Measurements from ENCODE around the gene TRAP1.

DNA sequence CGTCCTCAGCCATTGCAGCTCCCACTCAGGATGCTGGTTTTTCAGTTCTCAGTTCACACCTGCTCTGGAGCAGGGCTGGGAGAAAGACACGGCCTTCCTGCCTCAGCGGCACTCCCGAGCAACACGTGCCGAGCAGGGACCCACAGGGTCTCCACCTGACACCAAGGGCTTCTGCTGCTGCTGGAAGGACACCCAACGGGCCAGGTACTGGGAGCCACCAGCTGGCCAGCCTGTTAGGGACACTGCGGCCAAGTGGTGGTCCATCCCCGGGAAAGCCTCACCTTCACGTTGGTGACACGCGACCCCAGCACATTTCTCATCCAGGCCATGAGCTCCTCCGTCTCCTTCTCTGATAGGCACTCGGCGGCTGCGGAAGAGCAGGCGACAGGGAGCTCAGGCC lies 54.7 kb downstream of the TRAP1 start:
- no peak for TF ChIP-seq EP300 (IDR thresholded peaks at IDR 0.05)
- TF ChIP-seq, protein P1, sequence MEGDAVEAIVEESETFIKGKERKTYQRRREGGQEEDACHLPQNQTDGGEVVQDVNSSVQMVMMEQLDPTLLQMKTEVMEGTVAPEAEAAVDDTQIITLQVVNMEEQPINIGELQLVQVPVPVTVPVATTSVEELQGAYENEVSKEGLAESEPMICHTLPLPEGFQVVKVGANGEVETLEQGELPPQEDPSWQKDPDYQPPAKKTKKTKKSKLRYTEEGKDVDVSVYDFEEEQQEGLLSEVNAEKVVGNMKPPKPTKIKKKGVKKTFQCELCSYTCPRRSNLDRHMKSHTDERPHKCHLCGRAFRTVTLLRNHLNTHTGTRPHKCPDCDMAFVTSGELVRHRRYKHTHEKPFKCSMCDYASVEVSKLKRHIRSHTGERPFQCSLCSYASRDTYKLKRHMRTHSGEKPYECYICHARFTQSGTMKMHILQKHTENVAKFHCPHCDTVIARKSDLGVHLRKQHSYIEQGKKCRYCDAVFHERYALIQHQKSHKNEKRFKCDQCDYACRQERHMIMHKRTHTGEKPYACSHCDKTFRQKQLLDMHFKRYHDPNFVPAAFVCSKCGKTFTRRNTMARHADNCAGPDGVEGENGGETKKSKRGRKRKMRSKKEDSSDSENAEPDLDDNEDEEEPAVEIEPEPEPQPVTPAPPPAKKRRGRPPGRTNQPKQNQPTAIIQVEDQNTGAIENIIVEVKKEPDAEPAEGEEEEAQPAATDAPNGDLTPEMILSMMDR (IDR thresholded peaks at IDR 0.05), result no peak

Data from gastroesophageal sphincter (tissue), 3 donors.